ENCODE results near the gene TSKU.

TSKU gene

DNA sequence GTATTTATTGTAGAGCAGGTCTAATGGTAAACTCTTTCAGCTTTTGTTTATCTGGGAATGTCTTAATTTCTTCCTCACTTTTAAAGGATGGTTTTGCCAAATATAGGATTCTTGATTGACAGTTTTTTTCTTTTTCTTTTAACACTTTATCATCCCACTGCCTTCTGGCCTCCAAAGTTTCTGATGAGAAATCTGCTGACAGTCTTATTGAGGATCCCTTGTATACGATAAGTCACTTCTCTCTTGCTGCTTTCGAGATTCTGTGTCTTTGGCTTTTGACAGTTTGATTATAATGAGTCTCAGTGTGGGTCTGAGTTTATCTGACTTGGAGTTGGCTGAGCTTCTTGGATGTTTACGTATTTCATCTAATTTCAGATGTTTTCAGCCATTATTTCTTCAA is 6.7 kb upstream of the TSKU start:
- H3K27ac ChIP-seq (ENCODE audit: low read length, poor library complexity, severe bottlenecking) = no peak overlapping the region
- no peak overlapping the region for H2BK120ac ChIP-seq (ENCODE audit: low read depth, low read length)
- no peaks in the 10 kb centered on the region for H3K27me3 ChIP-seq (ENCODE audit: control insufficient read depth in 1 of 2, insufficient read depth in 1 of 2, low read length in 2 of 2)
- H2AFZ ChIP-seq (ENCODE audit: low read depth, low read length) = no peak overlapping the region
- H2AK5ac ChIP-seq (ENCODE audit: low read length, severe bottlenecking) = no peak overlapping the region
- H4K8ac ChIP-seq (ENCODE audit: low read length) = no peak overlapping the region
- peaks cover 24% of the 10 kb centered on the region for H3K9me3 ChIP-seq (ENCODE audit: control insufficient read depth, low read length)
- no peak overlapping the region for H3K4me3 ChIP-seq (ENCODE audit: insufficient read depth in 1 of 2, low read depth in 1 of 2, low read length in 2 of 2)
- 98% methylated on average over 3 of the region's 3 CpGs for WGBS
- H4K91ac ChIP-seq (ENCODE audit: low read length) = no peak overlapping the region
- H3K79me1 ChIP-seq (replicated peaks; ENCODE audit: low read length, poor library complexity, severe bottlenecking) = peaks cover 10% of the 10 kb centered on the region
- H3K23ac ChIP-seq (ENCODE audit: low read length in 2 of 2) = no peak overlapping the region
- H2BK12ac ChIP-seq (ENCODE audit: low read length in 2 of 2) = no peak overlapping the region
- DNase-seq = no peak
- no peak overlapping the region for H3K4me2 ChIP-seq (ENCODE audit: low read length, poor library complexity, severe bottlenecking)
- no peak overlapping the region for H3K14ac ChIP-seq (ENCODE audit: low read length in 2 of 2)
- no peak overlapping the region for H2BK15ac ChIP-seq (ENCODE audit: low read depth, poor library complexity, severe bottlenecking)
- no peak overlapping the region for H3K18ac ChIP-seq (ENCODE audit: low read depth in 1 of 2, low read length in 2 of 2)
- peaks cover 14% of the 10 kb centered on the region for H3K4me1 ChIP-seq (ENCODE audit: control insufficient read depth, insufficient read depth, low read depth, low read length)
- H2BK5ac ChIP-seq (ENCODE audit: low read depth, low read length, poor library complexity, severe bottlenecking) = no peak overlapping the region
- H3K36me3 ChIP-seq (ENCODE audit: control insufficient read depth in 1 of 2, insufficient read depth in 2 of 2, low read depth in 1 of 2, low read length in 2 of 2) = no peaks in the 10 kb centered on the region
- no peak overlapping the region for H3K9ac ChIP-seq (ENCODE audit: low read length)
- H3K4ac ChIP-seq (ENCODE audit: low read depth in 1 of 2, low read length in 2 of 2) = no peak overlapping the region

DNA sequence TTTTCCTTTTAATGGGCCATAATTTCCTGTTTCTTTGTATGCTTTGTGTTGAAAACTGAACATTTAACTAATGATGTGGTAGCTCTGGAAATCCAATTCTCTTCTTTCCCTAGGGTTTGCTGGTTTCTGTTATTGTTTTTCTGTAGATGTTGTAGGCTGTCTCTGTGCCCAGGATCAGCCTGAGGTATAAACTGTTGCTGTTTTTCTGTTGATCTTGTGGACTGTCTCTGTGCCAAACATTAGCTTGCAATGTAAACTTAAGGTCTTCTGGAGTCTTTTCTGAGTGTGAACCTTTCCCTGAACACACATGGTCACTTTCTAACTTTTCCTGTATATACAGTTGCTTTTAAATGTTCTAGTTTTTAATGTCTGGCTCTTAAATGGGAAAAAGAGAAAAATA is 5.9 kb upstream of the TSKU start:
- H3K4me3 ChIP-seq (ENCODE audit: insufficient read depth in 1 of 2, low read depth in 1 of 2, low read length in 2 of 2) = no peak overlapping the region
- no peak overlapping the region for H2BK12ac ChIP-seq (ENCODE audit: low read length in 2 of 2)
- H3K23ac ChIP-seq (ENCODE audit: low read length in 2 of 2) = no peak overlapping the region
- H3K4me1 ChIP-seq (ENCODE audit: control insufficient read depth, insufficient read depth, low read depth, low read length) = peaks cover 16% of the 10 kb centered on the region
- H2BK15ac ChIP-seq (ENCODE audit: low read depth, poor library complexity, severe bottlenecking) = no peak overlapping the region
- no peak overlapping the region for H3K14ac ChIP-seq (ENCODE audit: low read length in 2 of 2)
- no peak overlapping the region for H2BK5ac ChIP-seq (ENCODE audit: low read depth, low read length, poor library complexity, severe bottlenecking)
- no peak overlapping the region for H3K18ac ChIP-seq (ENCODE audit: low read depth in 1 of 2, low read length in 2 of 2)
- H4K8ac ChIP-seq (ENCODE audit: low read length) = no peak overlapping the region
- no peak for DNase-seq
- peaks cover 14% of the 10 kb centered on the region for H3K79me1 ChIP-seq (replicated peaks; ENCODE audit: low read length, poor library complexity, severe bottlenecking)
- H4K91ac ChIP-seq (ENCODE audit: low read length) = no peak overlapping the region
- H3K27ac ChIP-seq (ENCODE audit: low read length, poor library complexity, severe bottlenecking) = no peak overlapping the region
- H2BK120ac ChIP-seq (ENCODE audit: low read depth, low read length) = no peak overlapping the region
- H3K9ac ChIP-seq (ENCODE audit: low read length) = no peak overlapping the region
- no peak overlapping the region for H3K4me2 ChIP-seq (ENCODE audit: low read length, poor library complexity, severe bottlenecking)
- no peaks in the 10 kb centered on the region for H3K27me3 ChIP-seq (ENCODE audit: control insufficient read depth in 1 of 2, insufficient read depth in 1 of 2, low read length in 2 of 2)
- no peaks in the 10 kb centered on the region for H3K36me3 ChIP-seq (ENCODE audit: control insufficient read depth in 1 of 2, insufficient read depth in 2 of 2, low read depth in 1 of 2, low read length in 2 of 2)
- H2AFZ ChIP-seq (ENCODE audit: low read depth, low read length) = no peak overlapping the region
- H3K4ac ChIP-seq (ENCODE audit: low read depth in 1 of 2, low read length in 2 of 2) = no peak overlapping the region
- peaks cover 24% of the 10 kb centered on the region for H3K9me3 ChIP-seq (ENCODE audit: control insufficient read depth, low read length)
- no peak overlapping the region for H2AK5ac ChIP-seq (ENCODE audit: low read length, severe bottlenecking)

DNA sequence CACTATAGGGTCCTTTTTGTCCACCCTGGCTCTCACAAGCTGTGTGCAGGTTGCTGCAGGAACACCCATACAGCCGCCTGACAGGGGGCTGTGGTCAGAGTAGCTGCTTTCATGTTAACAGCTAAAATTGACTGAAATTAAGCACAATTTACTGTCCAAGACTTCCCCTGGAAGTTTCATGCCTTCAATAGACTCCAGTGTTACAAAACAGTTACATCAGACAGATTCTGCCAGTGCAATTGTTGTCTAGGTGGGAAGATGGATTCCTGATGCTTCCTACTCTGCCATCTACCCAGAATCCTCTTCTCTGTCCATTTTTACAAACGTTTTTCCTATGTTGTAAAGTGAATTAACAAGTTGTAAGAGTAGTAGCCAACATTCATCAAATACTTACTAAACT is 5.3 kb upstream of the TSKU start:
- 86% methylated on average over 1 of the region's 2 CpGs for WGBS
- Histone ChIP-seq H2BK12ac (ENCODE audit: low read length in 2 of 2) (no peak overlapping the region), H2BK15ac (ENCODE audit: low read depth, poor library complexity, severe bottlenecking) (no peak overlapping the region), H3K23ac (ENCODE audit: low read length in 2 of 2) (no peak overlapping the region), H2AK5ac (ENCODE audit: low read length, severe bottlenecking) (no peak overlapping the region), H3K9me3 (ENCODE audit: control insufficient read depth, low read length) (peaks cover 24% of the 10 kb centered on the region), H4K91ac (ENCODE audit: low read length) (no peak overlapping the region), H3K9ac (ENCODE audit: low read length) (no peak overlapping the region), H2BK5ac (ENCODE audit: low read depth, low read length, poor library complexity, severe bottlenecking) (no peak overlapping the region), H2BK120ac (ENCODE audit: low read depth, low read length) (no peak overlapping the region), H3K27ac (ENCODE audit: low read length, poor library complexity, severe bottlenecking) (no peak overlapping the region), H3K18ac (ENCODE audit: low read depth in 1 of 2, low read length in 2 of 2) (no peak overlapping the region), H2AFZ (ENCODE audit: low read depth, low read length) (no peak overlapping the region), H3K27me3 (ENCODE audit: control insufficient read depth in 1 of 2, insufficient read depth in 1 of 2, low read length in 2 of 2) (no peaks in the 10 kb centered on the region), H3K79me1 (replicated peaks; ENCODE audit: low read length, poor library complexity, severe bottlenecking) (peaks cover 14% of the 10 kb centered on the region), H4K8ac (ENCODE audit: low read length) (no peak overlapping the region), H3K4ac (ENCODE audit: low read depth in 1 of 2, low read length in 2 of 2) (no peak overlapping the region), H3K14ac (ENCODE audit: low read length in 2 of 2) (no peak overlapping the region), H3K4me3 (ENCODE audit: insufficient read depth in 1 of 2, low read depth in 1 of 2, low read length in 2 of 2) (no peak overlapping the region), H3K4me1 (ENCODE audit: control insufficient read depth, insufficient read depth, low read depth, low read length) (peaks cover 12% of the 10 kb centered on the region), H3K4me2 (ENCODE audit: low read length, poor library complexity, severe bottlenecking) (peak overlapping the region; percentile 12), H3K36me3 (ENCODE audit: control insufficient read depth in 1 of 2, insufficient read depth in 2 of 2, low read depth in 1 of 2, low read length in 2 of 2) (no peaks in the 10 kb centered on the region)
- DNase-seq = no peak

DNA sequence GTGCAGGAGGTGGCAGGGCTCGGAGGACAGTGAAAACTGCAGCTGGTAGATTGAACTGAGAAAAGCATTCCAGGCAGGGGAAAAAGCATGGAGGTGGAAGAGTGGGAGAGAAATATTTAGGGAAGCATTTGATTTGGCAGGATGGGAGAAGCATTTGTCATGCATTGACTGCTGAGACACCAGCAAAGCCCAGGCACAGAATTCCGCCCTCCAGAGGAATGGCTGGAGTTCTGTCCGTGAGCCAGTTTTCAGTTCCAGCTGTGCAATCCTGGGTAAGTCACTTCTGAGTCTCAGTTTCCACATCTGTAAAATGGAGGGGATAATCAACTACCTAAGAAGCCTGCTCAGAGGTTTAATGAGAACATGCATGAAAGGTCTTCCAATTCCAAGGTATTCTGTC is 4.3 kb upstream of the TSKU start:
- 97% methylated on average over 3 of the region's 3 CpGs for WGBS
- Histone ChIP-seq H3K23ac (ENCODE audit: low read length in 2 of 2) (no peak overlapping the region), H3K27me3 (ENCODE audit: control insufficient read depth in 1 of 2, insufficient read depth in 1 of 2, low read length in 2 of 2) (no peaks in the 10 kb centered on the region), H3K9ac (ENCODE audit: low read length) (no peak overlapping the region), H4K8ac (ENCODE audit: low read length) (no peak overlapping the region), H4K91ac (ENCODE audit: low read length) (no peak overlapping the region), H3K18ac (ENCODE audit: low read depth in 1 of 2, low read length in 2 of 2) (no peak overlapping the region), H2AFZ (ENCODE audit: low read depth, low read length) (no peak overlapping the region), H3K4me3 (ENCODE audit: insufficient read depth in 1 of 2, low read depth in 1 of 2, low read length in 2 of 2) (no peak overlapping the region), H2BK120ac (ENCODE audit: low read depth, low read length) (no peak overlapping the region), H3K36me3 (ENCODE audit: control insufficient read depth in 1 of 2, insufficient read depth in 2 of 2, low read depth in 1 of 2, low read length in 2 of 2) (no peaks in the 10 kb centered on the region), H2BK15ac (ENCODE audit: low read depth, poor library complexity, severe bottlenecking) (no peak overlapping the region), H3K4ac (ENCODE audit: low read depth in 1 of 2, low read length in 2 of 2) (no peak overlapping the region), H3K14ac (ENCODE audit: low read length in 2 of 2) (no peak overlapping the region), H2BK5ac (ENCODE audit: low read depth, low read length, poor library complexity, severe bottlenecking) (no peak overlapping the region), H3K9me3 (ENCODE audit: control insufficient read depth, low read length) (peaks cover 24% of the 10 kb centered on the region), H2BK12ac (ENCODE audit: low read length in 2 of 2) (no peak overlapping the region), H3K79me1 (replicated peaks; ENCODE audit: low read length, poor library complexity, severe bottlenecking) (peaks cover 14% of the 10 kb centered on the region), H3K4me1 (ENCODE audit: control insufficient read depth, insufficient read depth, low read depth, low read length) (peaks cover 6% of the 10 kb centered on the region), H2AK5ac (ENCODE audit: low read length, severe bottlenecking) (no peak overlapping the region), H3K27ac (ENCODE audit: low read length, poor library complexity, severe bottlenecking) (no peak overlapping the region), H3K4me2 (ENCODE audit: low read length, poor library complexity, severe bottlenecking) (no peak overlapping the region)
- no peak for DNase-seq
